Spleen (tissue), 11 donors: ENCODE data around the gene B3GALNT2. TPM values are rescaled to one million over a fixed set of nuclear protein-coding genes. Genes with fewer than 3 reads are reported as not detected.

Source experiments
- DNase-seq: peaks from one replicate; pipeline ENCODE4 v3.0.0-alpha.2; 2020
- H3K27ac ChIP-seq, 8 donors: fragments of 200-600 bp; sonication (generic) in 7 of 8; 1 replicate in 4 of 8; 2 replicates in 4 of 8; pipeline versions ENCODE4 v1.5.0 to v1.8.0; 2016 to 2021; ENCODE audit warnings: inconsistent platforms in 4 of 8, mild to moderate bottlenecking in 4 of 8, moderate library complexity in 1 of 8
- H3K27me3 ChIP-seq, 7 donors: fragments of 200-600 bp; sonication (generic) in 6 of 7; replicated peaks in 1 of 7; 1 replicate in 4 of 7; 2 replicates in 3 of 7; pipeline versions ENCODE4 v1.5.0 to v1.8.0; 2016 to 2021; ENCODE audit warnings: inconsistent platforms in 3 of 7, mild to moderate bottlenecking in 1 of 7
- H3K36me3 ChIP-seq, 6 donors: fragments of 200-600 bp; sonication (generic) in 5 of 6; 1 replicate in 4 of 6; 2 replicates in 2 of 6; pipeline versions ENCODE4 v1.5.0 to v1.8.0; 2016 to 2021; ENCODE audit warnings: inconsistent platforms in 2 of 6
- H3K4me1 ChIP-seq, 6 donors: fragments of 200-600 bp; sonication (generic) in 5 of 6; 1 replicate in 3 of 6; 2 replicates in 3 of 6; pipeline versions ENCODE4 v1.5.0 to v1.8.0; 2016 to 2021; ENCODE audit warnings: inconsistent platforms in 3 of 6
- H3K4me3 ChIP-seq, 8 donors: fragments of 200-600 bp; sonication (generic) in 7 of 8; 1 replicate in 4 of 8; 2 replicates in 4 of 8; pipeline versions ENCODE4 v1.5.0 to v1.8.0; 2016 to 2021; ENCODE audit warnings: inconsistent platforms in 4 of 8, mild to moderate bottlenecking in 4 of 8, moderate library complexity in 2 of 8
- H3K9me3 ChIP-seq, 8 donors: fragments of 200-600 bp; sonication (generic) in 7 of 8; 1 replicate in 4 of 8; 2 replicates in 4 of 8; pipeline versions ENCODE4 v1.5.0 to v1.8.0; 2016 to 2021; ENCODE audit warnings: inconsistent platforms in 4 of 8
- POLR2A ChIP-seq, 3 donors: fragments of 450-650 bp; IDR thresholded peaks; one replicate each; pipeline ENCODE4 v1.5.1; 2017; ENCODE audit warnings: antibody characterized with exemption in 3 of 3, mild to moderate bottlenecking in 1 of 3
- POLR2AphosphoS5 ChIP-seq, 3 donors: sonication (generic); formaldehyde crosslinking; IDR thresholded peaks; one replicate each; pipeline ENCODE4 v1.5.1; 2017; ENCODE audit warnings: antibody characterized with exemption in 3 of 3
- WGBS, 5 donors: extraction: QIAGEN DNeasy Blood & Tissue Kit in 3 of 5; methylation state at CpG; one replicate each; pipeline versions ENCODE4 v1.1.5 to v1.1.7; 2013 to 2018; 5-methylcytosine and 5-hydroxymethylcytosine counted together
- intact Hi-C: fragments of 100-400 bp; cut with DNase I; formaldehyde crosslinking; loops from one replicate; pipeline ENCODE4 v1.15.0; 2023; ENCODE audit warnings: low total_unique reads
- polyA plus RNA-seq, 3 donors: library from polyadenylated mRNA; stranded (reverse); fragments of 200-250 nt; gene quantifications; one replicate each; pipeline ENCODE4 v1.2.1, GENCODE V29; 2013
- total RNA-seq, 7 donors: library from RNA; depleted of rRNA in 3 of 7; stranded (reverse); fragments of >200 nt in 3 of 7; fragmentation: NEBNext Ultra II Directional in 4 of 7; extraction: Animal tissue kit (Norgen Biotek cat#: 25700) in 4 of 7; gene quantifications; one replicate each; pipeline versions ENCODE4 v1.1.0 to v1.2.1, GENCODE V29; 2016 to 2021
- TF ChIP-seq, protein P1 (sequence below), 11 experiments: fragments of 200-600 bp in 7 of 11; fragments of 450-650 bp in 4 of 11; sonication (generic) in 4 of 11; IDR thresholded peaks in 8 of 11; conservative IDR thresholded peaks in 3 of 11; 1 replicate in 7 of 11; 2 replicates in 4 of 11; pipeline versions ENCODE4 v1.4.0 to v1.8.0; 2016 to 2021; ENCODE audit warnings: antibody characterized with exemption in 11 of 11, inconsistent platforms in 4 of 11, mild to moderate bottlenecking in 1 of 11
- donor health status: healthy with polysubstance abuse.
- donor health status: DM: no; HTN: no; CAD: no; lungs with moderate emphysema.
- donor health status: DM: no; HTN: no; CAD: no.
- donor health status: Bipolar disorder and iron deficiency.
- donor health status: healthy.
- donor health status: DM: no; HTN: no; CAD: no.
- donor health status: DM: yes; HTN: yes; CAD: no.

B3GALNT2 gene
- total and polyA plus RNA-seq, 10 donors: 1.1 to 35.1 (median 11.7) TPM

DNA sequence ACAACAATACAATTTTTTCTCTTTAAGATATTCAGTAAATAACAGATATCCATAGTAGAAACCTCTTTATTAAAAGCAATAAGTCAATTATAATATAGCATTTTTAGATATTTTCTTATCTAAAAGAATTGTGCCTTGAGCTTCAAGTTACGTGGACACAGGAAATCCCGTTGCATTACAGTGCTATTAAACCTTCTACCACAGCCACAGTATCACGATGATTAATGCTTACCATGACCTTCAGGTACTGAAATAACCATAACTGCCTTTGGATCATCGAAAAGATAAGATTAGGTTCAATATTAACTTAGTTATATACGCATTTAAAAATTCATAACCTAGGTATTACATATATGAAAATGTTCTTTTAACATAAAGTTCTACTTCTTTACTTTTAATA lies 17.9 kb downstream of the B3GALNT2 start:
- DNase-seq: no peak
- H3K27ac ChIP-seq: peak overlapping the region in 3 of 8 donors; percentile 10 to 42 (median 18)
- H3K27me3 ChIP-seq: no peaks in the 10 kb centered on the region
- TF ChIP-seq POLR2AphosphoS5 (IDR thresholded peaks at IDR 0.05) (no peak), POLR2A (IDR thresholded peaks at IDR 0.05) (no peak)
- TF ChIP-seq, protein P1, sequence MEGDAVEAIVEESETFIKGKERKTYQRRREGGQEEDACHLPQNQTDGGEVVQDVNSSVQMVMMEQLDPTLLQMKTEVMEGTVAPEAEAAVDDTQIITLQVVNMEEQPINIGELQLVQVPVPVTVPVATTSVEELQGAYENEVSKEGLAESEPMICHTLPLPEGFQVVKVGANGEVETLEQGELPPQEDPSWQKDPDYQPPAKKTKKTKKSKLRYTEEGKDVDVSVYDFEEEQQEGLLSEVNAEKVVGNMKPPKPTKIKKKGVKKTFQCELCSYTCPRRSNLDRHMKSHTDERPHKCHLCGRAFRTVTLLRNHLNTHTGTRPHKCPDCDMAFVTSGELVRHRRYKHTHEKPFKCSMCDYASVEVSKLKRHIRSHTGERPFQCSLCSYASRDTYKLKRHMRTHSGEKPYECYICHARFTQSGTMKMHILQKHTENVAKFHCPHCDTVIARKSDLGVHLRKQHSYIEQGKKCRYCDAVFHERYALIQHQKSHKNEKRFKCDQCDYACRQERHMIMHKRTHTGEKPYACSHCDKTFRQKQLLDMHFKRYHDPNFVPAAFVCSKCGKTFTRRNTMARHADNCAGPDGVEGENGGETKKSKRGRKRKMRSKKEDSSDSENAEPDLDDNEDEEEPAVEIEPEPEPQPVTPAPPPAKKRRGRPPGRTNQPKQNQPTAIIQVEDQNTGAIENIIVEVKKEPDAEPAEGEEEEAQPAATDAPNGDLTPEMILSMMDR (IDR thresholded peaks at IDR 0.05 in 8 of 11, conservative IDR thresholded peaks at IDR 0.05 in 3 of 11): no peak
- no peak overlapping the region for H3K4me3 ChIP-seq
- WGBS, 5 donors: 62 to 78% (median 68%) methylated on average over 5 of the region's 5 CpGs
- intact Hi-C loops: no loop called here
- no peaks in the 10 kb centered on the region for H3K4me1 ChIP-seq
- H3K9me3 ChIP-seq: peaks cover 0 to 9% (median 0%) of the 10 kb centered on the region in 8 donors
- peaks cover 0 to 55% (median 12%) of the 10 kb centered on the region in 6 donors for H3K36me3 ChIP-seq

DNA sequence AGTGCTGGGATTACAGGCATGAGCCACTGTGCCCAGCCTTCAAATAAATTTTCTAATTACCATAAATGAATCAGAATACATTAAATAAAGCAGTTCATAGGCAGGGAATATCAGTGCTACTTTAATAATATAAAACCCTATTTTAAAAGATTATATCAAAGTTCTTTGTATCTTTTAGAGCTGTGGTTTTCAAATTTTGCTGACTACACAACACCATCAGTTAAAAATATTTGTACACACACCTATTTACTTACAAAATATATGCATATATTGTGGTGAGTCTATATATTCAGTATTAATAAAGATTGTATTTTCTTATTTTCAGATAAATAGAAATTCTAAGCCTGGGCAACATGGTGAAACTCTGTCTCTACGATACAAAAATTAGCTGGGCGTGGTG lies 18.7 kb downstream of the B3GALNT2 start:
- H3K27me3 ChIP-seq: no peaks in the 10 kb centered on the region
- H3K36me3 ChIP-seq: peaks cover 0 to 54% (median 12%) of the 10 kb centered on the region in 6 donors
- no peaks in the 10 kb centered on the region for H3K4me1 ChIP-seq
- WGBS, 5 donors: 91 to 100% (median 97%) methylated on average over 2 of the region's 2 CpGs
- H3K9me3 ChIP-seq: peaks cover 0 to 9% (median 0%) of the 10 kb centered on the region in 8 donors
- peak overlapping the region in 2 of 8 donors; percentile 10 to 42 for H3K27ac ChIP-seq
- no peak for DNase-seq
- no peak for TF ChIP-seq POLR2A (IDR thresholded peaks at IDR 0.05)
- TF ChIP-seq, protein P1 (IDR thresholded peaks at IDR 0.05 in 8 of 11, conservative IDR thresholded peaks at IDR 0.05 in 3 of 11): no peak
- no peak for TF ChIP-seq POLR2AphosphoS5 (IDR thresholded peaks at IDR 0.05)
- intact Hi-C loops: no loop called here
- no peak overlapping the region for H3K4me3 ChIP-seq

DNA sequence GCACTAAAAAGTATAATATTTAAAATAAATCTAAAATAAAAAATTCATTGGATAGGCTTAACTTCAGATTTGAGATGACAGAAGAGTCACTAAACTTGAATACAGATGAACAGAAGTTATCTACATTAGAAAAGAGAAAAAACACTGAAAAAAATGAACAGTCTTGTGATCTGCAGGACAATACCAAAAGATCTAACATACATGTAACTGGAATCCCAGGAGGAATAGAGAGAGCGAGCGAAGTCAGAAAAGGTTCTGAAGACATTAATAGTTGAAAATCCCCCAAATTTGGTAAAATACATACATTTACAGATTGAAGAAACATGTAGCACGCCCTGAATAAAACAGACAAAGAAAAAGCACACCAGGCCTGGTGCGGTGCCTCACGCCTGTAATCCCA lies 21.2 kb downstream of the B3GALNT2 start:
- H3K36me3 ChIP-seq: peaks cover 0 to 67% (median 19%) of the 10 kb centered on the region in 6 donors
- H3K27ac ChIP-seq: no peak overlapping the region
- WGBS, 5 donors: 95 to 99% (median 98%) methylated on average over 5 of the region's 5 CpGs
- peaks cover 0 to 9% (median 0%) of the 10 kb centered on the region in 8 donors for H3K9me3 ChIP-seq
- H3K4me3 ChIP-seq: no peak overlapping the region
- no peak for DNase-seq
- no peak for TF ChIP-seq POLR2A (IDR thresholded peaks at IDR 0.05)
- TF ChIP-seq, protein P1 (IDR thresholded peaks at IDR 0.05 in 8 of 11, conservative IDR thresholded peaks at IDR 0.05 in 3 of 11): no peak
- intact Hi-C loops: no loop called here
- H3K27me3 ChIP-seq: no peaks in the 10 kb centered on the region
- H3K4me1 ChIP-seq: no peaks in the 10 kb centered on the region

DNA sequence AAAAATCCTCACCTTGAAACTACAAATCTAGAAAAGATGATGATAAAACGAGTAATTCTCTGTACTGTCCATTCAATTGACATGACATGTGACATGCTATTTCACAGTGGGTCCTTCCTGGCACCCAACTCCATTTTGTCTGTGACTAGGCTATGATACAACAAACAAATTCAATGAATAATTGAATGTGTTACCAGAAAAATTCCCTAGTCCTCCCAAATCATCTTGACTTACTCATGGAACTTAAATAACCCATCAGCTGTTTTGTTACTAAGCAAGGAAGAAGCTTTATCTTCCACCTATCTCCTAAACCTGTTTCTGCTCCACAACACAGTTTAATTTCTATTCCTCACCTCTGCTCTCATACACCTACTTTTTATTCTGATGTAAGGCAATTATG lies 30.4 kb downstream of the B3GALNT2 start:
- WGBS, 5 donors: 65 to 79% (median 75%) methylated on average over 1 of the region's 1 CpG
- no peak overlapping the region for H3K4me3 ChIP-seq
- no peaks in the 10 kb centered on the region for H3K4me1 ChIP-seq
- peaks cover 0 to 56% (median 2%) of the 10 kb centered on the region in 6 donors for H3K36me3 ChIP-seq
- no peak for DNase-seq
- H3K27ac ChIP-seq: no peak overlapping the region
- intact Hi-C loops: no loop called here
- H3K9me3 ChIP-seq: no peaks in the 10 kb centered on the region
- no peaks in the 10 kb centered on the region for H3K27me3 ChIP-seq
- TF ChIP-seq POLR2AphosphoS5 (IDR thresholded peaks at IDR 0.05) (no peak), POLR2A (IDR thresholded peaks at IDR 0.05) (no peak)
- TF ChIP-seq, protein P1 (IDR thresholded peaks at IDR 0.05 in 8 of 11, conservative IDR thresholded peaks at IDR 0.05 in 3 of 11): no peak
